Measurements from ENCODE around the gene NIBAN1. TPM values are rescaled to one million over a fixed set of nuclear protein-coding genes. Genes with fewer than 3 reads are reported as not detected.

NIBAN1 gene
- total RNA-seq, 1 experiment from 2014 or later = 6.7 TPM

DNA sequence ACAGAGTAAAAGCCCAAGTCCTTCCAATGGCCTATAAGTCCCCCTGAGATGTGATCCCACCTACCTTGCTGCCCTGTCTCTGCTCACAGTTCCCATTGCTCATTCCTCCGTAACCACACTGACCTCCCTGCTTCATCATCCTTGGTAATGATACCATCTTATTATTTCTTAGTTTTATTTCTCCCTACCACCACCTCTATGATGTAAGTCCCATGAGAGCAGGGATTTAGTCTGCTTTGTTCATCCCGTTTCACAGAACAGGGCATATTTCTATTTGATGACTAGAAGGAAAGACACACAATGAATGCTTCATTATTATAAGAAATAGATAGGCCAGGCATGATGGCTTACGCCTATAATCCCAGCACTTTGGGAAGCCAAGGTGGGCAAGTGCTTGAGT is 22.5 kb downstream of the NIBAN1 start:
- Histone ChIP-seq H3K27ac (ENCODE audit: low read length) (no peak overlapping the region), H3K36me3 (ENCODE audit: control insufficient read depth, insufficient read depth, low read length) (no peaks in the 10 kb centered on the region), H3K4me1 (ENCODE audit: control insufficient read depth, insufficient read depth, low read length) (no peaks in the 10 kb centered on the region), H3K4me3 (ENCODE audit: low read depth in 2 of 2, low read length in 2 of 2) (no peak overlapping the region), H3K27me3 (ENCODE audit: control insufficient read depth, insufficient read depth, low read length) (no peaks in the 10 kb centered on the region), H3K9me3 (ENCODE audit: control insufficient read depth, insufficient read depth, low read depth, low read length) (no peaks in the 10 kb centered on the region)
- ATAC-seq = no peak
- no peak for DNase-seq (ENCODE audit: low read depth, low spot score)
- ChIA-PET POLR2A (no interaction called here), CTCF (no interaction called here)
- intact Hi-C loops (cut with micrococcal nuclease; ENCODE audit: unreplicated experiment) = no loop called here
- no TSS peak for BruUV-seq (replicated peaks)
- no peak for TF ChIP-seq REST (IDR thresholded peaks at IDR 0.05; ENCODE audit: insufficient read depth in 1 of 2, low read depth in 2 of 2, low read length in 1 of 2)
- TF ChIP-seq, protein P1, sequence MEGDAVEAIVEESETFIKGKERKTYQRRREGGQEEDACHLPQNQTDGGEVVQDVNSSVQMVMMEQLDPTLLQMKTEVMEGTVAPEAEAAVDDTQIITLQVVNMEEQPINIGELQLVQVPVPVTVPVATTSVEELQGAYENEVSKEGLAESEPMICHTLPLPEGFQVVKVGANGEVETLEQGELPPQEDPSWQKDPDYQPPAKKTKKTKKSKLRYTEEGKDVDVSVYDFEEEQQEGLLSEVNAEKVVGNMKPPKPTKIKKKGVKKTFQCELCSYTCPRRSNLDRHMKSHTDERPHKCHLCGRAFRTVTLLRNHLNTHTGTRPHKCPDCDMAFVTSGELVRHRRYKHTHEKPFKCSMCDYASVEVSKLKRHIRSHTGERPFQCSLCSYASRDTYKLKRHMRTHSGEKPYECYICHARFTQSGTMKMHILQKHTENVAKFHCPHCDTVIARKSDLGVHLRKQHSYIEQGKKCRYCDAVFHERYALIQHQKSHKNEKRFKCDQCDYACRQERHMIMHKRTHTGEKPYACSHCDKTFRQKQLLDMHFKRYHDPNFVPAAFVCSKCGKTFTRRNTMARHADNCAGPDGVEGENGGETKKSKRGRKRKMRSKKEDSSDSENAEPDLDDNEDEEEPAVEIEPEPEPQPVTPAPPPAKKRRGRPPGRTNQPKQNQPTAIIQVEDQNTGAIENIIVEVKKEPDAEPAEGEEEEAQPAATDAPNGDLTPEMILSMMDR (IDR thresholded peaks at IDR 0.05) = no peak
- no peak for TF ChIP-seq SIN3A (IDR thresholded peaks at IDR 0.05; ENCODE audit: borderline replicate concordance, insufficient read depth, low read depth, low read length)
- TF ChIP-seq POLR2AphosphoS5 (IDR thresholded peaks at IDR 0.05; ENCODE audit: low read depth, low read length) = no peak
- no peak for TF ChIP-seq TCF7L2 (IDR thresholded peaks at IDR 0.05; ENCODE audit: low read depth, low read length)
- in situ Hi-C loops (cut with HindIII; ENCODE audit: low pct_unique_long_range_greater_than_20kb, low sequenced_read_pairs) = no loop called here

DNA sequence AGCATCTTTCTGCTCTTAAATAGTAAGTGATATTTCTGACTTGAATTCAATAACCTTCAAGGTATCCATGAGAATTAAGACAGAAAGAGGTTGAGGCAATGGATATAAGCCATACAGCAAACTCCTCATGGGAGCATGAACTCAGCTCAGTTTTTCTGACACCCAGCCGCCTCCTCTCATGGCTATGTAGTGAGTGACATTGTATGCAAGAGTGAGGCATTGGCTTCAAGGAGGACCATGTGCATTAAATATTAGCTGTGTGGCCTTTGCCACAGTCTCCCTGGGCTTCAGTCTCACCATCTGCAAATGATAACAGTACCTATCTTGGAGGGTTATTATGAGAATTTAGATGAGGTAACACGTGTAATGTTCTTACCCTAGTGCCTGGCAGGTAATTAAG is 23.4 kb downstream of the NIBAN1 start:
- Histone ChIP-seq H3K9me3 (ENCODE audit: control insufficient read depth, insufficient read depth, low read depth, low read length) (no peaks in the 10 kb centered on the region), H3K36me3 (ENCODE audit: control insufficient read depth, insufficient read depth, low read length) (no peaks in the 10 kb centered on the region), H3K4me1 (ENCODE audit: control insufficient read depth, insufficient read depth, low read length) (no peaks in the 10 kb centered on the region), H3K27me3 (ENCODE audit: control insufficient read depth, insufficient read depth, low read length) (no peaks in the 10 kb centered on the region), H3K27ac (ENCODE audit: low read length) (no peak overlapping the region), H3K4me3 (ENCODE audit: low read depth in 2 of 2, low read length in 2 of 2) (no peak overlapping the region)
- in situ Hi-C loops (cut with HindIII; ENCODE audit: low pct_unique_long_range_greater_than_20kb, low sequenced_read_pairs) = no loop called here
- CTCF ChIA-PET = no interaction called here
- ATAC-seq (no peak), DNase-seq (ENCODE audit: low read depth, low spot score) (no peak)
- TF ChIP-seq SIN3A (IDR thresholded peaks at IDR 0.05; ENCODE audit: borderline replicate concordance, insufficient read depth, low read depth, low read length) (no peak), POLR2AphosphoS5 (IDR thresholded peaks at IDR 0.05; ENCODE audit: low read depth, low read length) (no peak), REST (IDR thresholded peaks at IDR 0.05; ENCODE audit: insufficient read depth in 1 of 2, low read depth in 2 of 2, low read length in 1 of 2) (no peak)
- POLR2A ChIA-PET = interaction anchor here (0.6 kb wide), 1 partner anchor 15 kb away, joined by 5 read pairs; no protein-coding TSS in a partner anchor
- intact Hi-C loops (cut with micrococcal nuclease; ENCODE audit: unreplicated experiment) = no loop called here
- BruUV-seq (replicated peaks) = no TSS peak

Measured in Panc1 (cell line).